Measurements from ENCODE around the gene MERTK. TPM values are rescaled to one million over a fixed set of nuclear protein-coding genes. Genes with fewer than 3 reads are reported as not detected.

The MERTK gene
- total and polyA plus RNA-seq, 2 of the 8 experiments (the other 6 are each of a cell fraction or from before 2014, with no cell fraction given): 6.5 to 7.0 TPM

DNA sequence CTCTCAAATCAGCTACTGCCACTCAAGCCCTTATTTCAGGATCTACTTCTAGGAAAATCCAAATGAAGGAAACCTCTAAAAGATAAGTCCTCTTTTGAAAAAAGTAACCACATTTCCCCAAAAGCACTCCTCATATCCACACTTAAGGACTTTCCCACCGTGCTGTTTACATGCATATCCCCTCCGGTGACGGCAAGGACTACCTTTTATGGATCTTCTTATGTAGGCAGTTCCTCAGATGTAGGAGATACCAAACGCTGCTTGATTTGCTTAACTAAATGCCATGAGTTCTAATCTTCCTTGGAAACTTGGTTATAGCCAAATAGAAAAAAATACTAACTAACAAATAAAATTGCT, 149.8 kb downstream of the MERTK start (continued):
- TF ChIP-seq BCL11A (IDR thresholded peaks at IDR 0.05; ENCODE audit: low read depth in 2 of 2, low read length in 2 of 2) (no peak), HDAC6 (IDR thresholded peaks at IDR 0.05; ENCODE audit: low read depth, low read length) (no peak), FOSL1 (IDR thresholded peaks at IDR 0.05; ENCODE audit: insufficient read depth, low read depth, low read length) (no peak), PHF8 (conservative IDR thresholded peaks at IDR 0.05; ENCODE audit: low read depth, low read length) (no peak), SIN3A (conservative IDR thresholded peaks at IDR 0.05 in 1 of 2, IDR thresholded peaks at IDR 0.05 in 1 of 2; ENCODE audit: low read depth in 1 of 2, low read length in 2 of 2) (no peak)
- TF ChIP-seq, protein P1, sequence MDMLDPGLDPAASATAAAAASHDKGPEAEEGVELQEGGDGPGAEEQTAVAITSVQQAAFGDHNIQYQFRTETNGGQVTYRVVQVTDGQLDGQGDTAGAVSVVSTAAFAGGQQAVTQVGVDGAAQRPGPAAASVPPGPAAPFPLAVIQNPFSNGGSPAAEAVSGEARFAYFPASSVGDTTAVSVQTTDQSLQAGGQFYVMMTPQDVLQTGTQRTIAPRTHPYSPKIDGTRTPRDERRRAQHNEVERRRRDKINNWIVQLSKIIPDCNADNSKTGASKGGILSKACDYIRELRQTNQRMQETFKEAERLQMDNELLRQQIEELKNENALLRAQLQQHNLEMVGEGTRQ (IDR thresholded peaks at IDR 0.05; ENCODE audit: low read length): no peak

All from H1 (cell line).